Stomach (tissue), 9 donors: ENCODE results near the gene KCNK7. TPM values are rescaled to one million over a fixed set of nuclear protein-coding genes. Genes with fewer than 3 reads are reported as not detected.

ENCODE experiments used
- DNase-seq, 2 donors: peaks; one replicate each; pipeline versions ENCODE4 v3.0.0 to v3.0.0-alpha.2; 2013 to 2019
- H3K27ac ChIP-seq, 5 donors: fragments of 200-600 bp in 4 of 5; sonication (generic) in 4 of 5; one replicate each; pipeline ENCODE4 v1.5.1; 2013 to 2019; ENCODE audit warnings: mild to moderate bottlenecking in 1 of 5, moderate library complexity in 1 of 5
- H3K27me3 ChIP-seq, 3 donors: fragments of 200-600 bp; sonication (generic); one replicate each; pipeline ENCODE4 v1.5.1; 2017 to 2019; ENCODE audit warnings: mixed run types in 1 of 3
- H3K36me3 ChIP-seq, 4 donors: fragments of 200-600 bp; sonication (generic); 1 replicate in 3 of 4; 2 replicates in 1 of 4; pipeline ENCODE4 v1.5.1; 2016 to 2019
- H3K4me1 ChIP-seq, 4 donors: fragments of 200-600 bp; sonication (generic); one replicate each; pipeline ENCODE4 v1.5.1; 2016 to 2019
- H3K4me3 ChIP-seq, 4 donors: fragments of 200-600 bp; sonication (generic) in 3 of 4; one replicate each; pipeline ENCODE4 v1.5.1; 2016 to 2019; ENCODE audit warnings: mild to moderate bottlenecking in 1 of 4
- H3K9me3 ChIP-seq, 4 donors: fragments of 200-600 bp; sonication (generic); one replicate each; pipeline ENCODE4 v1.5.1; 2016 to 2019
- CTCF ChIP-seq, 7 experiments: fragments of 450-650 bp in 4 of 7; fragments of 200-600 bp in 3 of 7; sonication (generic) in 3 of 7; IDR thresholded peaks; one replicate each; pipeline ENCODE4 v1.5.1; 2016 to 2019; ENCODE audit warnings: antibody characterized with exemption in 7 of 7, control low read depth in 2 of 7, mild to moderate bottlenecking in 1 of 7
- EP300 ChIP-seq: sonication (generic); formaldehyde crosslinking; IDR thresholded peaks from one replicate; pipeline ENCODE4 v1.6.1; 2017; ENCODE audit warnings: antibody characterized with exemption
- POLR2A ChIP-seq, 4 donors: fragments of 450-650 bp; IDR thresholded peaks; one replicate each; pipeline ENCODE4 v1.6.1; 2016; ENCODE audit warnings: antibody characterized with exemption in 4 of 4, control low read depth in 2 of 4, mild to moderate bottlenecking in 1 of 4, moderate library complexity in 1 of 4
- POLR2AphosphoS5 ChIP-seq, 3 donors: sonication (generic); formaldehyde crosslinking; IDR thresholded peaks; one replicate each; pipeline ENCODE4 v1.6.1; 2016; ENCODE audit warnings: antibody characterized with exemption in 3 of 3
- WGBS, 5 donors: extraction: QIAGEN DNeasy Blood & Tissue Kit in 3 of 5; methylation state at CpG; one replicate each; pipeline versions ENCODE4 v1.1.5 to v1.1.7; 2013 to 2018; 5-methylcytosine and 5-hydroxymethylcytosine counted together
- intact Hi-C: fragments of 100-400 bp; cut with DNase I; formaldehyde crosslinking; loops from one replicate; pipeline ENCODE4 v1.15.1; 2023; ENCODE audit warnings: low total_unique reads
- polyA plus RNA-seq, 3 donors: library from polyadenylated mRNA; stranded (reverse); fragments of 200-250 nt; gene quantifications; one replicate each; pipeline ENCODE4 v1.2.3, GENCODE V29; 2013
- total RNA-seq, 5 donors: library from RNA; depleted of rRNA; stranded (reverse); fragments of >200 nt; gene quantifications; one replicate each; pipeline versions ENCODE4 v1.1.0 to v1.2.3, GENCODE V29; 2014 to 2016
- donor health status: healthy with polysubstance abuse.
- donor health status: Bipolar disorder and iron deficiency.
- donor health status: healthy.

Gene KCNK7
- total and polyA plus RNA-seq, 8 donors: 0.58 to 5.8 (median 3.0) TPM; not detected in 4

GRCh38 chr11:65637794-65638419 is 42.3 kb upstream of the KCNK7 start, which contains the start of gene SIPA1:
TSS of gene SIPA1 (plus strand) at chr11:65638101. CDS start at chr11:65640922, 2,821 bp downstream.
- Histone ChIP-seq H3K27me3 (no peaks in the 10 kb centered on the region), H3K27ac (peak within 1 kb of the TSS; percentile 85 to 95 (median 89)), H3K4me3 (peak within 1 kb of the TSS; percentile 70 to 88 (median 79)), H3K4me1 (peaks cover 36 to 70% (median 52%) of the 10 kb centered on the region in 4 donors), H3K36me3 (peaks cover 36 to 63% (median 55%) of the 10 kb centered on the region in 4 donors), H3K9me3 (no peaks in the 10 kb centered on the region)
- DNase-seq: peak; percentile 78 to 93
- TF ChIP-seq CTCF (IDR thresholded peaks at IDR 0.05) (peak in 2 of 7 experiments; percentile 24 to 28), EP300 (no peak), POLR2A (IDR thresholded peaks at IDR 0.05) (no peak), POLR2AphosphoS5 (IDR thresholded peaks at IDR 0.05) (peak; percentile 25 to 73 (median 41))
- 3 to 19% (median 4%) methylated on average over 9 to 46 of the region's 46 CpGs for WGBS, 5 donors
- intact Hi-C loops: no loop called here

- WGBS, 5 donors: 83 to 93% (median 90%) methylated on average over 3 of the region's 3 CpGs
- peak overlapping the region in 4 of 5 donors; percentile 86 to 95 (median 90) for H3K27ac ChIP-seq
- no peak for DNase-seq
- peaks cover 32 to 62% (median 48%) of the 10 kb centered on the region in 4 donors for H3K4me1 ChIP-seq
- TF ChIP-seq POLR2A (IDR thresholded peaks at IDR 0.05) (no peak), CTCF (IDR thresholded peaks at IDR 0.05) (no peak), POLR2AphosphoS5 (IDR thresholded peaks at IDR 0.05) (no peak), EP300 (no peak)
- H3K4me3 ChIP-seq: no peak overlapping the region
- no peaks in the 10 kb centered on the region for H3K27me3 ChIP-seq
- no peaks in the 10 kb centered on the region for H3K9me3 ChIP-seq
- intact Hi-C loops: no loop called here
- peaks cover 38 to 64% (median 55%) of the 10 kb centered on the region in 4 donors for H3K36me3 ChIP-seq
These were observed 41.5 kb upstream of the KCNK7 start for GRCh38 chr11:65637032-65637557.

GRCh38 chr11:65636108-65637031 is 40.8 kb upstream of the KCNK7 start:
- H3K27ac ChIP-seq: peak overlapping the region in 3 of 5 donors; percentile 89 to 95 (median 91)
- DNase-seq: no peak
- peaks cover 27 to 54% (median 41%) of the 10 kb centered on the region in 4 donors for H3K4me1 ChIP-seq
- peaks cover 38 to 66% (median 60%) of the 10 kb centered on the region in 4 donors for H3K36me3 ChIP-seq
- TF ChIP-seq EP300: no peak
- WGBS, 5 donors: 88 to 94% (median 93%) methylated on average over 15 to 28 of the region's 28 CpGs
- H3K4me3 ChIP-seq: no peak overlapping the region
- H3K9me3 ChIP-seq: no peaks in the 10 kb centered on the region
- no peaks in the 10 kb centered on the region for H3K27me3 ChIP-seq
- intact Hi-C loops: no loop called here

GRCh38 chr11:65634905-65635731 is 39.5 kb upstream of the KCNK7 start:
- Histone ChIP-seq H3K4me1 (peaks cover 27 to 42% (median 29%) of the 10 kb centered on the region in 4 donors), H3K27ac (no peak overlapping the region), H3K27me3 (no peaks in the 10 kb centered on the region), H3K9me3 (no peaks in the 10 kb centered on the region), H3K4me3 (no peak overlapping the region), H3K36me3 (peaks cover 47 to 71% (median 70%) of the 10 kb centered on the region in 4 donors)
- intact Hi-C loops: no loop called here
- 93 to 95% (median 94%) methylated on average over 24 to 46 of the region's 46 CpGs for WGBS, 5 donors
- no peak for TF ChIP-seq EP300
- TF ChIP-seq POLR2AphosphoS5 (IDR thresholded peaks at IDR 0.05): no peak
- TF ChIP-seq POLR2A (IDR thresholded peaks at IDR 0.05): no peak
- no peak for TF ChIP-seq CTCF (IDR thresholded peaks at IDR 0.05)
- no peak for DNase-seq
